Liver (tissue), 9 donors: Measurements from ENCODE around the gene ACTN4. TPM values are rescaled to one million over a fixed set of nuclear protein-coding genes. Genes with fewer than 3 reads are reported as not detected.

Source experiments
- DNase-seq: peaks from one replicate; pipeline ENCODE4 v3.0.0-alpha.2; 2017; ENCODE audit warnings: low spot score
- H3K27ac ChIP-seq, 2 donors: one replicate each; pipeline ENCODE4 v1.7.0; 2013; ENCODE audit warnings: inconsistent platforms in 2 of 2, low read length in 2 of 2, control low read depth in 1 of 2, low read depth in 1 of 2, mild to moderate bottlenecking in 1 of 2
- H3K27me3 ChIP-seq, 4 donors: one replicate each; pipeline versions ENCODE4 v1.6.1 to v1.7.0; 2013; ENCODE audit warnings: low read length in 3 of 4, inconsistent platforms in 1 of 4, mild to moderate bottlenecking in 1 of 4, moderate library complexity in 1 of 4; ENCODE audit not compliant: control insufficient read depth in 4 of 4, insufficient read depth in 4 of 4
- H3K36me3 ChIP-seq, 4 donors: one replicate each; pipeline versions ENCODE4 v1.6.1 to v1.7.0; 2013; ENCODE audit warnings: low read length in 3 of 4, mild to moderate bottlenecking in 3 of 4, low read depth in 1 of 4, moderate library complexity in 1 of 4; ENCODE audit not compliant: control insufficient read depth in 4 of 4, insufficient read depth in 3 of 4
- H3K4me1 ChIP-seq, 4 donors: one replicate each; pipeline versions ENCODE4 v1.6.1 to v1.7.0; 2013; ENCODE audit warnings: low read length in 3 of 4, mild to moderate bottlenecking in 3 of 4, moderate library complexity in 1 of 4; ENCODE audit not compliant: control insufficient read depth in 4 of 4, insufficient read depth in 4 of 4
- H3K4me3 ChIP-seq, 3 donors: one replicate each; pipeline versions ENCODE4 v1.6.1 to v1.7.0; 2013; ENCODE audit warnings: low read length in 3 of 3, control low read depth in 1 of 3, low read depth in 1 of 3, mild to moderate bottlenecking in 1 of 3
- H3K9ac ChIP-seq, 2 donors: one replicate each; pipeline ENCODE4 v1.7.0; 2013; ENCODE audit warnings: low read length in 2 of 2, mild to moderate bottlenecking in 2 of 2, moderate library complexity in 2 of 2, control low read depth in 1 of 2, low read depth in 1 of 2
- H3K9me3 ChIP-seq, 4 donors: one replicate each; pipeline versions ENCODE4 v1.6.1 to v1.7.0; 2013; ENCODE audit warnings: low read length in 3 of 4; ENCODE audit not compliant: control insufficient read depth in 4 of 4
- EGR1 ChIP-seq, 2 donors: IDR thresholded peaks; 2 replicates each; pipeline ENCODE4 v1.6.1; 2016 to 2018; ENCODE audit warnings: antibody characterized with exemption in 2 of 2, low read depth in 2 of 2
- FOXA1 ChIP-seq: IDR thresholded peaks from 2 replicates; pipeline ENCODE4 v1.6.1; 2016; ENCODE audit warnings: antibody characterized with exemption
- FOXA2 ChIP-seq: IDR thresholded peaks from 2 replicates; pipeline ENCODE4 v1.6.1; 2016; ENCODE audit warnings: antibody characterized with exemption
- GABPA ChIP-seq, 2 donors: IDR thresholded peaks in 1 of 2; conservative IDR thresholded peaks in 1 of 2; 2 replicates each; pipeline ENCODE4 v1.6.1; 2016; ENCODE audit warnings: antibody characterized with exemption in 2 of 2, mild to moderate bottlenecking in 1 of 2, moderate library complexity in 1 of 2
- NR2F2 ChIP-seq: IDR thresholded peaks from 2 replicates; pipeline ENCODE4 v1.6.1; 2016; ENCODE audit warnings: antibody characterized with exemption
- RAD21 ChIP-seq, 2 donors: IDR thresholded peaks; 2 replicates each; pipeline ENCODE4 v1.6.1; 2016; ENCODE audit warnings: antibody characterized with exemption in 2 of 2, mild to moderate bottlenecking in 2 of 2
- RXRA ChIP-seq, 2 donors: IDR thresholded peaks; 2 replicates each; pipeline ENCODE4 v1.6.1; 2017 to 2018; ENCODE audit warnings: antibody characterized with exemption in 2 of 2, mild to moderate bottlenecking in 1 of 2
- YY1 ChIP-seq: IDR thresholded peaks from 2 replicates; pipeline ENCODE4 v1.6.1; 2016; ENCODE audit warnings: antibody characterized with exemption, mild to moderate bottlenecking
- WGBS: extraction: QIAGEN DNeasy Blood & Tissue Kit; methylation state at CpG from one replicate; pipeline ENCODE4 v1.1.7; 2013; 5-methylcytosine and 5-hydroxymethylcytosine counted together
- polyA plus RNA-seq, 2 donors: library from polyadenylated mRNA; stranded (reverse) in 1 of 2; unstranded in 1 of 2; fragments of 200-250 nt in 1 of 2; fragments of >200 nt in 1 of 2; fragmentation: Nextera tagmentation in 1 of 2; extraction: Ambion mirVana in 1 of 2; gene quantifications; one replicate each; pipeline versions ENCODE4 v1.2.1 to v1.2.3, GENCODE V29; 2013 to 2015
- total RNA-seq, 2 donors: library from RNA; depleted of rRNA; stranded (reverse); fragments of >200 nt; gene quantifications; one replicate each; pipeline ENCODE4 v1.2.3, GENCODE V29; 2014
- TF ChIP-seq, protein P1 (sequence below): IDR thresholded peaks from 2 replicates; pipeline ENCODE4 v1.6.1; 2016; ENCODE audit warnings: antibody characterized with exemption, mild to moderate bottlenecking
- TF ChIP-seq, protein P2 (sequence below): fragments of 150-350 bp; IDR thresholded peaks from 2 replicates; pipeline ENCODE4 v1.5.1; 2017; ENCODE audit warnings: improper control_type of control experiment, low read depth, low read length; ENCODE audit not compliant: missing input control
- TF ChIP-seq, protein P3 (sequence below): IDR thresholded peaks from 2 replicates; pipeline ENCODE4 v1.6.1; 2016; ENCODE audit warnings: antibody characterized with exemption
- donor health status: healthy.
- donor health status: healthy.
- donor health status: healthy.
- donor health status: healthy.
- donor health status: healthy.

The ACTN4 gene
- total and polyA plus RNA-seq, 4 donors: 35.4 to 164 (median 98.7) TPM

DNA sequence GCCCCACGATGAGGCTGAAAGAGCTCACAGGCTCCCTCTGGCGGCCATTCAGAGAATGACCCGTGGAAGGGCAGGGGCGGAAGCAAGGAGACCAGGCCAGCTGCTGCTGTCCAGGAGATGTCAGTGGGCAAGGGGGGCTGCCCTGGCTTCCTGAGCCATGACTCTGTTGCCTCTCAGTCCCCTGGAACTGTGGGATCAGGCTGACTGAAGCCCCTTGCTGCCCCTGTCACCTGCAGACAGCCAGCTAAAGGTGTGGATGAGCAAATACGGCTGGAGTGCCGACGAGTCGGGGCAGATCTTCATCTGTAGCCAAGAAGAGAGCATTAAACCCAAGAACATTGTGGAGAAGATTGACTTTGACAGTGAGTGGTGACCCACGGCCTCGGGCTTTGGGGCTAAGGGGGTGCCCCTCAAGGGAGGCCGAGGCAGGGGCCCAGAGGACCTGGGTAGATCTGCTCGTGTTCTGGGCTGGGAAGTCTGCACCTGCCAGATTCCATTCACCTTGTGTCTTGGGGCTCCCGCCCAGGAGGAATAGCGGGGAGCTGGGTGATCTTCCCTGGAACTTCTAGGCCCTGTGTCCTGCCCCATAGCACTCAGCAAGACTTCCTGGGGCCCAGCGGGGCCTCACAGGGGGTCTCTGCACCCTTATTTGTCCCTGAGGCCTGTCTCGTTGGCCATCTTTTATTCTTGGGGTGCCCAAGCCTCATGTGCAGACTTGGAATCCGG is 12.5 kb upstream of the ACTN4 start:
- H3K4me3 ChIP-seq: no peak overlapping the region
- TF ChIP-seq RAD21 (IDR thresholded peaks at IDR 0.05) (peak; percentile 75 to 84), YY1 (no peak), EGR1 (IDR thresholded peaks at IDR 0.05; ENCODE audit: low read depth in 2 of 2) (no peak)
- TF ChIP-seq, protein P1, sequence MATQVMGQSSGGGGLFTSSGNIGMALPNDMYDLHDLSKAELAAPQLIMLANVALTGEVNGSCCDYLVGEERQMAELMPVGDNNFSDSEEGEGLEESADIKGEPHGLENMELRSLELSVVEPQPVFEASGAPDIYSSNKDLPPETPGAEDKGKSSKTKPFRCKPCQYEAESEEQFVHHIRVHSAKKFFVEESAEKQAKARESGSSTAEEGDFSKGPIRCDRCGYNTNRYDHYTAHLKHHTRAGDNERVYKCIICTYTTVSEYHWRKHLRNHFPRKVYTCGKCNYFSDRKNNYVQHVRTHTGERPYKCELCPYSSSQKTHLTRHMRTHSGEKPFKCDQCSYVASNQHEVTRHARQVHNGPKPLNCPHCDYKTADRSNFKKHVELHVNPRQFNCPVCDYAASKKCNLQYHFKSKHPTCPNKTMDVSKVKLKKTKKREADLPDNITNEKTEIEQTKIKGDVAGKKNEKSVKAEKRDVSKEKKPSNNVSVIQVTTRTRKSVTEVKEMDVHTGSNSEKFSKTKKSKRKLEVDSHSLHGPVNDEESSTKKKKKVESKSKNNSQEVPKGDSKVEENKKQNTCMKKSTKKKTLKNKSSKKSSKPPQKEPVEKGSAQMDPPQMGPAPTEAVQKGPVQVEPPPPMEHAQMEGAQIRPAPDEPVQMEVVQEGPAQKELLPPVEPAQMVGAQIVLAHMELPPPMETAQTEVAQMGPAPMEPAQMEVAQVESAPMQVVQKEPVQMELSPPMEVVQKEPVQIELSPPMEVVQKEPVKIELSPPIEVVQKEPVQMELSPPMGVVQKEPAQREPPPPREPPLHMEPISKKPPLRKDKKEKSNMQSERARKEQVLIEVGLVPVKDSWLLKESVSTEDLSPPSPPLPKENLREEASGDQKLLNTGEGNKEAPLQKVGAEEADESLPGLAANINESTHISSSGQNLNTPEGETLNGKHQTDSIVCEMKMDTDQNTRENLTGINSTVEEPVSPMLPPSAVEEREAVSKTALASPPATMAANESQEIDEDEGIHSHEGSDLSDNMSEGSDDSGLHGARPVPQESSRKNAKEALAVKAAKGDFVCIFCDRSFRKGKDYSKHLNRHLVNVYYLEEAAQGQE: no peak
- TF ChIP-seq, protein P2, sequence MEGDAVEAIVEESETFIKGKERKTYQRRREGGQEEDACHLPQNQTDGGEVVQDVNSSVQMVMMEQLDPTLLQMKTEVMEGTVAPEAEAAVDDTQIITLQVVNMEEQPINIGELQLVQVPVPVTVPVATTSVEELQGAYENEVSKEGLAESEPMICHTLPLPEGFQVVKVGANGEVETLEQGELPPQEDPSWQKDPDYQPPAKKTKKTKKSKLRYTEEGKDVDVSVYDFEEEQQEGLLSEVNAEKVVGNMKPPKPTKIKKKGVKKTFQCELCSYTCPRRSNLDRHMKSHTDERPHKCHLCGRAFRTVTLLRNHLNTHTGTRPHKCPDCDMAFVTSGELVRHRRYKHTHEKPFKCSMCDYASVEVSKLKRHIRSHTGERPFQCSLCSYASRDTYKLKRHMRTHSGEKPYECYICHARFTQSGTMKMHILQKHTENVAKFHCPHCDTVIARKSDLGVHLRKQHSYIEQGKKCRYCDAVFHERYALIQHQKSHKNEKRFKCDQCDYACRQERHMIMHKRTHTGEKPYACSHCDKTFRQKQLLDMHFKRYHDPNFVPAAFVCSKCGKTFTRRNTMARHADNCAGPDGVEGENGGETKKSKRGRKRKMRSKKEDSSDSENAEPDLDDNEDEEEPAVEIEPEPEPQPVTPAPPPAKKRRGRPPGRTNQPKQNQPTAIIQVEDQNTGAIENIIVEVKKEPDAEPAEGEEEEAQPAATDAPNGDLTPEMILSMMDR: peak; percentile 88
- DNase-seq: peak; percentile 86
- no peak overlapping the region for H3K27ac ChIP-seq
- 73% methylated on average over 17 of the region's 17 CpGs for WGBS
- H3K27me3 ChIP-seq: no peaks in the 10 kb centered on the region
- peaks cover 0 to 6% (median 0%) of the 10 kb centered on the region in 4 donors for H3K4me1 ChIP-seq
- peaks cover 4 to 23% (median 8%) of the 10 kb centered on the region in 4 donors for H3K36me3 ChIP-seq
- no peak overlapping the region for H3K9ac ChIP-seq
- H3K9me3 ChIP-seq: no peaks in the 10 kb centered on the region

DNA sequence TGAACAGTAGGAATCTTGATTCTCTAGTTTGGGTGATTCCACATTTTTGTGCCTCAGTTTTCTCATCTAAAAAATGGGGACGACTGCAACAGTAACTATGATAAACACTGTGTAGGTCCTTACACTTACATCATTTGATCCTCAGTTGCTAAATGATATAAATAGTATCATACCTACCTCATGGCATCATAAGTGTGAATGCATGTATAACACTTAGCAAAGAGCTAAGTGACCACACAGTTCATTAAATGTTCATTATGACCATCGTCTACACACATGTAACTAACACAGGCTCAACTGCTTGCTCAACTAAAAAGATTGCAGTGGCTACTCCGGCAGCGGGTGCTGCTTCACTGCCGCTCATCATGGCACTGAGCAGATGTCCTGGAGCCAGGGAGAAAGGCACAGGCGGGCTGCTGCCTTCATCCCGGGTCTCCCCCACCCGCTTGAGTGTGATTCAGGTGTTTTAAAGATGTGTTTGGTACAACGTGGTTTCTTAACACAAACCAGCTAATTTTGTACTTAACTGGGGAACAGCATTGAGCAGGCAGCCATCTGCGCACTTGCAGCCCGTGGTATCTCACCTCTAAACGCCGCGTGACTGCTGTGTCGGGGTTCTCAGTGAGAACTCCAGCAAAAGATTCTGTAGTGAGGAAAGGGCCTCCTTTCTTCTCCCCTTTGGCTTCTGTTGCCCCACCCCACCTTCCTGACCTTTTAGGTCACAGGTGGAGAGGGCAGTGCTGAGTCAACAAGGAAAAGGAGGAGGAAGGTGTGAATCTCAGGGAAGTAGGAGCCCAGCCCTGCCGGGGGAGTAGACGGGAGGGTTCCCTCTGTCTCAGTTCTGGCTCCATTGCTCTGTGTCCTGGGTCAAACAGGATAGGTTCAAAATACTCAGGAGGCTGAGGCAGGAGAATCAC is 11.7 kb upstream of the ACTN4 start:
- no peaks in the 10 kb centered on the region for H3K9me3 ChIP-seq
- no peak overlapping the region for H3K9ac ChIP-seq
- WGBS: 87% methylated on average over 17 of the region's 17 CpGs
- no peak overlapping the region for H3K27ac ChIP-seq
- peaks cover 0 to 6% (median 0%) of the 10 kb centered on the region in 4 donors for H3K4me1 ChIP-seq
- H3K4me3 ChIP-seq: no peak overlapping the region
- peaks cover 3 to 21% (median 7%) of the 10 kb centered on the region in 4 donors for H3K36me3 ChIP-seq
- no peaks in the 10 kb centered on the region for H3K27me3 ChIP-seq
- DNase-seq: no peak
- TF ChIP-seq GABPA (IDR thresholded peaks at IDR 0.05 in 1 of 2, conservative IDR thresholded peaks at IDR 0.05 in 1 of 2) (no peak), FOXA1 (no peak), NR2F2 (no peak), EGR1 (IDR thresholded peaks at IDR 0.05; ENCODE audit: low read depth in 2 of 2) (no peak), FOXA2 (no peak), RXRA (IDR thresholded peaks at IDR 0.05) (no peak)
- TF ChIP-seq, protein P3, sequence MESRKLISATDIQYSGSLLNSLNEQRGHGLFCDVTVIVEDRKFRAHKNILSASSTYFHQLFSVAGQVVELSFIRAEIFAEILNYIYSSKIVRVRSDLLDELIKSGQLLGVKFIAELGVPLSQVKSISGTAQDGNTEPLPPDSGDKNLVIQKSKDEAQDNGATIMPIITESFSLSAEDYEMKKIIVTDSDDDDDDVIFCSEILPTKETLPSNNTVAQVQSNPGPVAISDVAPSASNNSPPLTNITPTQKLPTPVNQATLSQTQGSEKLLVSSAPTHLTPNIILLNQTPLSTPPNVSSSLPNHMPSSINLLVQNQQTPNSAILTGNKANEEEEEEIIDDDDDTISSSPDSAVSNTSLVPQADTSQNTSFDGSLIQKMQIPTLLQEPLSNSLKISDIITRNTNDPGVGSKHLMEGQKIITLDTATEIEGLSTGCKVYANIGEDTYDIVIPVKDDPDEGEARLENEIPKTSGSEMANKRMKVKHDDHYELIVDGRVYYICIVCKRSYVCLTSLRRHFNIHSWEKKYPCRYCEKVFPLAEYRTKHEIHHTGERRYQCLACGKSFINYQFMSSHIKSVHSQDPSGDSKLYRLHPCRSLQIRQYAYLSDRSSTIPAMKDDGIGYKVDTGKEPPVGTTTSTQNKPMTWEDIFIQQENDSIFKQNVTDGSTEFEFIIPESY: no peak
- TF ChIP-seq, protein P1: no peak
- TF ChIP-seq, protein P2: no peak
